WI38 (cell line): Measurements from ENCODE around the gene GMDS.

Source experiments
- H3K4me3 ChIP-seq: 2 replicates; pipeline ENCODE4 v1.5.1; 2011; ENCODE audit warnings: low read depth, mild to moderate bottlenecking, control low read depth, low read length
- CTCF ChIP-seq: IDR thresholded peaks from 2 replicates; pipeline ENCODE4 v1.5.1; 2012; ENCODE audit warnings: low read depth, mild to moderate bottlenecking, control low read depth, low read length

The GMDS gene

GRCh38 chr6:1591243-1591642 is 654.2 kb downstream of the GMDS start:
- H3K4me3 ChIP-seq = no peak overlapping the region
- no peak for TF ChIP-seq CTCF

- H3K4me3 ChIP-seq = no peak overlapping the region
- no peak for TF ChIP-seq CTCF
Observed at GRCh38 chr6:1590580-1590979, 654.8 kb downstream of the GMDS start.

- TF ChIP-seq CTCF = no peak
- no peak overlapping the region for H3K4me3 ChIP-seq
Observed at GRCh38 chr6:1589208-1589607, 656.2 kb downstream of the GMDS start.

- no peak overlapping the region for H3K4me3 ChIP-seq
- TF ChIP-seq CTCF = no peak
Observed at GRCh38 chr6:1587977-1588376, 657.4 kb downstream of the GMDS start.

GRCh38 chr6:1587546-1587945 is 657.9 kb downstream of the GMDS start:
- H3K4me3 ChIP-seq = no peak overlapping the region
- TF ChIP-seq CTCF = no peak

- no peak for TF ChIP-seq CTCF
- H3K4me3 ChIP-seq = no peak overlapping the region
Observed at GRCh38 chr6:1586861-1587450, 658.4 kb downstream of the GMDS start.

GRCh38 chr6:1586256-1586655 is 659.1 kb downstream of the GMDS start:
- no peak overlapping the region for H3K4me3 ChIP-seq
- no peak for TF ChIP-seq CTCF
